Measurements from ENCODE around the gene SMCO1. TPM values are rescaled to one million over a fixed set of nuclear protein-coding genes. Genes with fewer than 3 reads are reported as not detected.
A peak's percentile ranks its signal among the peaks of the same experiment; 100 is the strongest.

Gene SMCO1
- total RNA-seq, result not detected
- polyA plus RNA-seq, result 0.02 TPM
- long read RNA-seq, donor 1, result 0 reads
- long read RNA-seq, donor 2, result 0 reads
- long read RNA-seq, donor 3, result 0 reads
- long read RNA-seq, donor 4, result 0 reads
- long read RNA-seq, donor 5, result 0 reads
- long read RNA-seq, donor 6, result 0 reads
- long read RNA-seq, donor 7, result 0 reads
- long read RNA-seq, donor 8, result 0 reads
- long read RNA-seq, donor 9, result 0 reads
- long read RNA-seq, donor 10, result 0 reads

GRCh38 chr3:196514913-196515621, at the start of gene SMCO1:
Gene SMCO1, minus strand, starts transcription at chr3:196515346. Its CDS starts 137 bp downstream, at chr3:196515209.
- Histone ChIP-seq H3K27ac (ENCODE audit: low read depth in 1 of 2, low read length in 1 of 2) (no peak within 1 kb of the TSS), H3K36me3 (ENCODE audit: control insufficient read depth in 2 of 2, insufficient read depth in 2 of 2, low read length in 1 of 2) (no peaks in the 10 kb centered on the region), H3K4me3 (ENCODE audit: low read length in 2 of 2) (no peak within 1 kb of the TSS)

GRCh38 chr3:196563721-196564225, 48.6 kb upstream of the SMCO1 start:
- DNase-seq (ENCODE audit: low read depth in 6 of 9, low spot score in 9 of 9), result no peak
- H3K27ac ChIP-seq (ENCODE audit: low read depth in 1 of 2, low read length in 1 of 2), result no peak overlapping the region
- peaks cover 5 to 8% of the 10 kb centered on the region in 2 donors for H3K4me1 ChIP-seq (ENCODE audit: control insufficient read depth in 2 of 2, insufficient read depth in 2 of 2, low read length in 2 of 2)
- no peak overlapping the region for H3K4me3 ChIP-seq (ENCODE audit: low read length in 2 of 2)
- no peaks in the 10 kb centered on the region for H3K9me3 ChIP-seq (ENCODE audit: control insufficient read depth in 2 of 2, insufficient read depth in 1 of 2, low read length in 1 of 2)
- peaks cover 20 to 21% of the 10 kb centered on the region in 2 donors for H3K36me3 ChIP-seq (ENCODE audit: control insufficient read depth in 2 of 2, insufficient read depth in 2 of 2, low read length in 1 of 2)
- WGBS, result 90% methylated on average over 9 of the region's 9 CpGs
- no peaks in the 10 kb centered on the region for H3K27me3 ChIP-seq (ENCODE audit: control insufficient read depth in 2 of 2, insufficient read depth in 1 of 2, low read length in 1 of 2)

More at GRCh38 chr3:196514913-196515621, at the start of gene SMCO1:
- WGBS, result 96% methylated on average over 10 of the region's 10 CpGs
- Histone ChIP-seq H3K4me1 (ENCODE audit: control insufficient read depth in 2 of 2, insufficient read depth in 2 of 2, low read length in 2 of 2) (no peaks in the 10 kb centered on the region), H3K27me3 (ENCODE audit: control insufficient read depth in 2 of 2, insufficient read depth in 1 of 2, low read length in 1 of 2) (no peaks in the 10 kb centered on the region), H3K9me3 (ENCODE audit: control insufficient read depth in 2 of 2, insufficient read depth in 1 of 2, low read length in 1 of 2) (peaks cover 14 to 34% of the 10 kb centered on the region in 2 donors)
- no peak for DNase-seq (ENCODE audit: low read depth in 6 of 9, low spot score in 9 of 9)

- H3K4me3 ChIP-seq (ENCODE audit: low read length in 2 of 2), result no peak overlapping the region
- WGBS, result 81% methylated on average over 3 of the region's 3 CpGs
- no peaks in the 10 kb centered on the region for H3K27me3 ChIP-seq (ENCODE audit: control insufficient read depth in 2 of 2, insufficient read depth in 1 of 2, low read length in 1 of 2)
- no peaks in the 10 kb centered on the region for H3K4me1 ChIP-seq (ENCODE audit: control insufficient read depth in 2 of 2, insufficient read depth in 2 of 2, low read length in 2 of 2)
- no peaks in the 10 kb centered on the region for H3K9me3 ChIP-seq (ENCODE audit: control insufficient read depth in 2 of 2, insufficient read depth in 1 of 2, low read length in 1 of 2)
- H3K27ac ChIP-seq (ENCODE audit: low read depth in 1 of 2, low read length in 1 of 2), result no peak overlapping the region
- H3K36me3 ChIP-seq (ENCODE audit: control insufficient read depth in 2 of 2, insufficient read depth in 2 of 2, low read length in 1 of 2), result peaks cover 17 to 19% of the 10 kb centered on the region in 2 donors
- DNase-seq (ENCODE audit: low read depth in 6 of 9, low spot score in 9 of 9), result peak in 1 of 9 donors; percentile 11
These were observed 44.7 kb upstream of the SMCO1 start for GRCh38 chr3:196559826-196560225.

- no peaks in the 10 kb centered on the region for H3K4me1 ChIP-seq (ENCODE audit: control insufficient read depth in 2 of 2, insufficient read depth in 2 of 2, low read length in 2 of 2)
- H3K27ac ChIP-seq (ENCODE audit: low read depth in 1 of 2, low read length in 1 of 2), result no peak overlapping the region
- no peak overlapping the region for H3K4me3 ChIP-seq (ENCODE audit: low read length in 2 of 2)
- peaks cover 17 to 19% of the 10 kb centered on the region in 2 donors for H3K36me3 ChIP-seq (ENCODE audit: control insufficient read depth in 2 of 2, insufficient read depth in 2 of 2, low read length in 1 of 2)
- DNase-seq (ENCODE audit: low read depth in 6 of 9, low spot score in 9 of 9), result no peak
- no peaks in the 10 kb centered on the region for H3K27me3 ChIP-seq (ENCODE audit: control insufficient read depth in 2 of 2, insufficient read depth in 1 of 2, low read length in 1 of 2)
- no peaks in the 10 kb centered on the region for H3K9me3 ChIP-seq (ENCODE audit: control insufficient read depth in 2 of 2, insufficient read depth in 1 of 2, low read length in 1 of 2)
These were observed 43.3 kb upstream of the SMCO1 start for GRCh38 chr3:196558476-196558875.

GRCh38 chr3:196557236-196557635, 42.1 kb upstream of the SMCO1 start:
- no peak overlapping the region for H3K27ac ChIP-seq (ENCODE audit: low read depth in 1 of 2, low read length in 1 of 2)
- no peak overlapping the region for H3K4me3 ChIP-seq (ENCODE audit: low read length in 2 of 2)
- H3K36me3 ChIP-seq (ENCODE audit: control insufficient read depth in 2 of 2, insufficient read depth in 2 of 2, low read length in 1 of 2), result peaks cover 17 to 19% of the 10 kb centered on the region in 2 donors
- DNase-seq (ENCODE audit: low read depth in 6 of 9, low spot score in 9 of 9), result no peak
- H3K4me1 ChIP-seq (ENCODE audit: control insufficient read depth in 2 of 2, insufficient read depth in 2 of 2, low read length in 2 of 2), result no peaks in the 10 kb centered on the region
- no peaks in the 10 kb centered on the region for H3K9me3 ChIP-seq (ENCODE audit: control insufficient read depth in 2 of 2, insufficient read depth in 1 of 2, low read length in 1 of 2)
- no peaks in the 10 kb centered on the region for H3K27me3 ChIP-seq (ENCODE audit: control insufficient read depth in 2 of 2, insufficient read depth in 1 of 2, low read length in 1 of 2)
- 98% methylated on average over 5 of the region's 5 CpGs for WGBS

GRCh38 chr3:196555295-196555694, 40.1 kb upstream of the SMCO1 start:
- no peak overlapping the region for H3K27ac ChIP-seq (ENCODE audit: low read depth in 1 of 2, low read length in 1 of 2)
- H3K4me3 ChIP-seq (ENCODE audit: low read length in 2 of 2), result no peak overlapping the region
- WGBS, result 94% methylated on average over 3 of the region's 3 CpGs
- H3K36me3 ChIP-seq (ENCODE audit: control insufficient read depth in 2 of 2, insufficient read depth in 2 of 2, low read length in 1 of 2), result peaks cover 9 to 11% of the 10 kb centered on the region in 2 donors
- no peak for DNase-seq (ENCODE audit: low read depth in 6 of 9, low spot score in 9 of 9)
- no peaks in the 10 kb centered on the region for H3K9me3 ChIP-seq (ENCODE audit: control insufficient read depth in 2 of 2, insufficient read depth in 1 of 2, low read length in 1 of 2)
- H3K4me1 ChIP-seq (ENCODE audit: control insufficient read depth in 2 of 2, insufficient read depth in 2 of 2, low read length in 2 of 2), result no peaks in the 10 kb centered on the region
- no peaks in the 10 kb centered on the region for H3K27me3 ChIP-seq (ENCODE audit: control insufficient read depth in 2 of 2, insufficient read depth in 1 of 2, low read length in 1 of 2)

- Histone ChIP-seq H3K27ac (ENCODE audit: low read depth in 1 of 2, low read length in 1 of 2) (no peak overlapping the region), H3K27me3 (ENCODE audit: control insufficient read depth in 2 of 2, insufficient read depth in 1 of 2, low read length in 1 of 2) (no peaks in the 10 kb centered on the region), H3K36me3 (ENCODE audit: control insufficient read depth in 2 of 2, insufficient read depth in 2 of 2, low read length in 1 of 2) (peaks cover 4 to 6% of the 10 kb centered on the region in 2 donors), H3K4me3 (ENCODE audit: low read length in 2 of 2) (no peak overlapping the region), H3K9me3 (ENCODE audit: control insufficient read depth in 2 of 2, insufficient read depth in 1 of 2, low read length in 1 of 2) (peaks cover 0 to 5% of the 10 kb centered on the region in 2 donors), H3K4me1 (ENCODE audit: control insufficient read depth in 2 of 2, insufficient read depth in 2 of 2, low read length in 2 of 2) (no peaks in the 10 kb centered on the region)
- no peak for DNase-seq (ENCODE audit: low read depth in 6 of 9, low spot score in 9 of 9)
- WGBS, result 17% methylated on average over 3 of the region's 3 CpGs
These were observed 39.1 kb upstream of the SMCO1 start for GRCh38 chr3:196554205-196554604.

- H3K27ac ChIP-seq (ENCODE audit: low read depth in 1 of 2, low read length in 1 of 2), result no peak overlapping the region
- WGBS, result 98% methylated on average over 9 of the region's 9 CpGs
These were observed 38.4 kb upstream of the SMCO1 start for GRCh38 chr3:196553551-196553950.

GRCh38 chr3:196552253-196552652, 37.1 kb upstream of the SMCO1 start:
- DNase-seq (ENCODE audit: low read depth in 6 of 9, low spot score in 9 of 9), result no peak
- Histone ChIP-seq H3K36me3 (ENCODE audit: control insufficient read depth in 2 of 2, insufficient read depth in 2 of 2, low read length in 1 of 2) (peaks cover 0 to 3% of the 10 kb centered on the region in 2 donors), H3K27ac (ENCODE audit: low read depth in 1 of 2, low read length in 1 of 2) (no peak overlapping the region), H3K9me3 (ENCODE audit: control insufficient read depth in 2 of 2, insufficient read depth in 1 of 2, low read length in 1 of 2) (peaks cover 0 to 8% of the 10 kb centered on the region in 2 donors), H3K4me1 (ENCODE audit: control insufficient read depth in 2 of 2, insufficient read depth in 2 of 2, low read length in 2 of 2) (no peaks in the 10 kb centered on the region), H3K4me3 (ENCODE audit: low read length in 2 of 2) (no peak overlapping the region), H3K27me3 (ENCODE audit: control insufficient read depth in 2 of 2, insufficient read depth in 1 of 2, low read length in 1 of 2) (no peaks in the 10 kb centered on the region)
- WGBS, result 99% methylated on average over 5 of the region's 5 CpGs

More at GRCh38 chr3:196553551-196553950, 38.4 kb upstream of the SMCO1 start:
- Histone ChIP-seq H3K4me1 (ENCODE audit: control insufficient read depth in 2 of 2, insufficient read depth in 2 of 2, low read length in 2 of 2) (no peaks in the 10 kb centered on the region), H3K27me3 (ENCODE audit: control insufficient read depth in 2 of 2, insufficient read depth in 1 of 2, low read length in 1 of 2) (no peaks in the 10 kb centered on the region), H3K9me3 (ENCODE audit: control insufficient read depth in 2 of 2, insufficient read depth in 1 of 2, low read length in 1 of 2) (peaks cover 0 to 8% of the 10 kb centered on the region in 2 donors), H3K36me3 (ENCODE audit: control insufficient read depth in 2 of 2, insufficient read depth in 2 of 2, low read length in 1 of 2) (peaks cover 3% of the 10 kb centered on the region in 2 donors), H3K4me3 (ENCODE audit: low read length in 2 of 2) (no peak overlapping the region)
- no peak for DNase-seq (ENCODE audit: low read depth in 6 of 9, low spot score in 9 of 9)

All from thymus (tissue), 14 donors.